ENCODE measurements around the gene DMD. TPM values are rescaled to one million over a fixed set of nuclear protein-coding genes. Genes with fewer than 3 reads are reported as not detected.
"Not testable (repeated sequence)": the region's sequence is repeated elsewhere in the genome, so short reads cannot be mapped to it uniquely, and the experiment has no call there.

Gene DMD
- total and polyA plus RNA-seq, 2 experiments from 2014 or later: 73.5 to 90.7 TPM

DNA sequence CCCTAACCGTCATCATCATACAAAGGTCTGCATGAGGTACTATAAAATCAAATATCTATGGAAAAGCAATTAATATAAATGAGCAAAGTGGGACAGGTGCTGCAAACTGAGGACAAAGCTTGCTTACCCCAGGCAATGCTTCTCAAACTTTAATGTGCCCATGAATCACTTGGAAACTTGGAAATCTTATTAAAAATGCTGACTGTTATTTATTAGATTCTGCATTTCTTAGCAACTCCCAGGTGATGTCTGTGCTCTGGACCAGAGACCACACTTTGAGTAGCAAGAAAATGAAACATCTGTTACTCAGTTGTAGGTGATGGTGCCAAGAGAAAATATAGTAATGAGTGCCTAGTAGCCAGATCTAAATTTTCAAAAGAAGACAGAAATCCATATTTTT, 1249.1 kb downstream of the DMD start:
- no peaks in the 10 kb centered on the region for H3K36me3 ChIP-seq
- H3K27ac ChIP-seq: no peak overlapping the region
- H3K4me3 ChIP-seq: no peak overlapping the region
- no peaks in the 10 kb centered on the region for H3K27me3 ChIP-seq
- TF ChIP-seq, protein P1, sequence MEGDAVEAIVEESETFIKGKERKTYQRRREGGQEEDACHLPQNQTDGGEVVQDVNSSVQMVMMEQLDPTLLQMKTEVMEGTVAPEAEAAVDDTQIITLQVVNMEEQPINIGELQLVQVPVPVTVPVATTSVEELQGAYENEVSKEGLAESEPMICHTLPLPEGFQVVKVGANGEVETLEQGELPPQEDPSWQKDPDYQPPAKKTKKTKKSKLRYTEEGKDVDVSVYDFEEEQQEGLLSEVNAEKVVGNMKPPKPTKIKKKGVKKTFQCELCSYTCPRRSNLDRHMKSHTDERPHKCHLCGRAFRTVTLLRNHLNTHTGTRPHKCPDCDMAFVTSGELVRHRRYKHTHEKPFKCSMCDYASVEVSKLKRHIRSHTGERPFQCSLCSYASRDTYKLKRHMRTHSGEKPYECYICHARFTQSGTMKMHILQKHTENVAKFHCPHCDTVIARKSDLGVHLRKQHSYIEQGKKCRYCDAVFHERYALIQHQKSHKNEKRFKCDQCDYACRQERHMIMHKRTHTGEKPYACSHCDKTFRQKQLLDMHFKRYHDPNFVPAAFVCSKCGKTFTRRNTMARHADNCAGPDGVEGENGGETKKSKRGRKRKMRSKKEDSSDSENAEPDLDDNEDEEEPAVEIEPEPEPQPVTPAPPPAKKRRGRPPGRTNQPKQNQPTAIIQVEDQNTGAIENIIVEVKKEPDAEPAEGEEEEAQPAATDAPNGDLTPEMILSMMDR (IDR thresholded peaks at IDR 0.05; ENCODE audit: low read depth, low read length): no peak
- H3K4me1 ChIP-seq (ENCODE audit: low read depth): no peaks in the 10 kb centered on the region
- DNase-seq (ENCODE audit: low read depth in 1 of 2, low spot score in 1 of 2): no peak
- no peaks in the 10 kb centered on the region for H3K9me3 ChIP-seq (ENCODE audit: low read depth)

DNA sequence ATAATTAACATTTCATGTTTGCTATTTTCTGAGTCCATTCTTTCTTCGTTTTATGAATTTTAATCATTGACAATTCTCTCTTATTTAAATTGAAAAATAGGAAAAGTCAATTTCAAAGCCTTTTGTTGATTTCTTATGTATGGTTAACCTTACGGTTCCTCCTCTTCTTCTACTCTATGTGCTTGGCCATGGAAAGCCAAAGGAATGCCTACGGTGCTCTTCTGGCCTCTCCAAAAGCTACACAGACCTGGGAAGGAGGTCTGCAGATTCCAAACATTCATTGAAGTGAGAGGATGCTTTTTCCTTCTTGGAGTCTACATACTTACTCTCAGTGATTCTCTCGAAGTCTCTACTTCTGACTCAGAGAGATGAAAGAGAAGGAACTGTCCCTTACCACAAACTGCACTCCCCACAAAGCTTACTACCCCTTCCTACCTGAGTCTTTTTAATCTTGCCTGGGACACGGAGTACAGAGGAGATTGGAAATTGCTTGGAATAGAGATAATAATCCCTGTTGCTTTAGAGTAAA, 1276.4 kb downstream of the DMD start:
- no peaks in the 10 kb centered on the region for H3K36me3 ChIP-seq
- no peaks in the 10 kb centered on the region for H3K9me3 ChIP-seq (ENCODE audit: low read depth)
- H3K27me3 ChIP-seq: no peaks in the 10 kb centered on the region
- H3K4me3 ChIP-seq: no peak overlapping the region
- TF ChIP-seq, protein P1 (IDR thresholded peaks at IDR 0.05; ENCODE audit: low read depth, low read length): no peak
- DNase-seq (ENCODE audit: low read depth in 1 of 2, low spot score in 1 of 2): no peak
- no peaks in the 10 kb centered on the region for H3K4me1 ChIP-seq (ENCODE audit: low read depth)
- H3K27ac ChIP-seq: no peak overlapping the region

DNA sequence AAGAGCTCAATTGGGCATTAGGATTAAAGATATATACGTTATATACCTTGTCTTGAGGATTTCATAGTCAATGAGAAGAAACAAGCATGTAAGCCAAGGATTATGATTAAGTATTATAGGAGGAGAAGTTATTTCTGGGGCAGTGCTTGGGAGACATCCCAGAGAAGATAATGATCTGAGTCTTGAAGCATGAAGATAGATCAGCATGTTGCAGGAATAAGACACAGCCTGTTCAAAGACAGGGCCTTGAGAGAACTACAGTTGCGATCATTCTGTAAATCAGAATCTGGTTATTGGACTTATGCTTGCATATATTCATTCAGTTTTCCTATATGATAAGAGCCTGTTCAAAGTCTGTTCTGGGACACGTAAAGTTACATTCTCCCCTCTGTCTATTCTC, 1277.3 kb downstream of the DMD start:
- Histone ChIP-seq H3K9me3 (ENCODE audit: low read depth) (no peaks in the 10 kb centered on the region), H3K27ac (no peak overlapping the region), H3K4me1 (ENCODE audit: low read depth) (no peaks in the 10 kb centered on the region), H3K36me3 (no peaks in the 10 kb centered on the region), H3K4me3 (no peak overlapping the region), H3K27me3 (no peaks in the 10 kb centered on the region)
- TF ChIP-seq, protein P1 (IDR thresholded peaks at IDR 0.05; ENCODE audit: low read depth, low read length): no peak
- no peak for DNase-seq (ENCODE audit: low read depth in 1 of 2, low spot score in 1 of 2)

DNA sequence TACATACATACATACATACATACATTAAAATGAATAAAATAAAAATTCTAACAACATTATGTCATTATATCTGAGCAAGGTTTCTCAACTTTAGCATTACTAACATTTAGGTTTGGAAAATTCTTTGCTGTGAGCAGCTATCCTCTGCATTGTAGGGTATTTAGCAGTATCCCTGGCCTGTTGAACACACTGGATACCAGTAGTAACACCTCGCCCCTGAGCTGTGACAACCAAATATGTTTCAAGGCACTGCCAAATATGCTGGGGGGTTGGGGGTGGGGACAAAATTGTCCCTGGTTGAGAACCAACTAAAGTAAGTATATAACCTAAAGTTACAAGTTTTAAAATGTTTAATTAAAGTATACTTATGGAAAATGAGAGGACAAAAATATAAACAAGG, 1278.6 kb downstream of the DMD start:
- TF ChIP-seq, protein P1 (IDR thresholded peaks at IDR 0.05; ENCODE audit: low read depth, low read length): no peak
- H3K4me1 ChIP-seq (ENCODE audit: low read depth): no peaks in the 10 kb centered on the region
- H3K27me3 ChIP-seq: no peaks in the 10 kb centered on the region
- no peaks in the 10 kb centered on the region for H3K9me3 ChIP-seq (ENCODE audit: low read depth)
- no peak overlapping the region for H3K4me3 ChIP-seq
- no peak for DNase-seq (ENCODE audit: low read depth in 1 of 2, low spot score in 1 of 2)
- no peak overlapping the region for H3K27ac ChIP-seq
- no peaks in the 10 kb centered on the region for H3K36me3 ChIP-seq

DNA sequence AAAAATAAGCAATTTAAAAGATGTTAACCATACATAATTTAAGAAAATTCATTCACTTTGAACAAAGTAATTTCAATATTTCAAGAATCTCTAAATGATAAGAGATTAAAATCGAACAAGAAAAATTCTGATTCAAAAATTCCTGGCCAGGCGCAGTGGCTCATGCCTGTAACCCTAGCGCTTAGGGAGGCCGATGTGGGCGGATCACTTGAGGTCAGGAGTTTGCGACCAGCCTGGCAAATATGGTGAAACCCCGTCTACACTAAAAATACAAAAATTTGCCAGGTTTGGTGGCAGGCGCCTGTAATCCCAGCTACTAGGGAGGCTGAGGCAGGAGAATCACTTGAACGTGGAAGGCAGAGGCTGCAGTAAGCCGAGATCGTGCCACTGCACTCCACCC, 1279.0 kb downstream of the DMD start:
- H3K4me1 ChIP-seq (ENCODE audit: low read depth); DNase-seq (ENCODE audit: low read depth in 1 of 2, low spot score in 1 of 2); H3K27me3 ChIP-seq; H3K9me3 ChIP-seq (ENCODE audit: low read depth); H3K36me3 ChIP-seq; H3K4me3 ChIP-seq; H3K27ac ChIP-seq: not testable (repeated sequence)

DNA sequence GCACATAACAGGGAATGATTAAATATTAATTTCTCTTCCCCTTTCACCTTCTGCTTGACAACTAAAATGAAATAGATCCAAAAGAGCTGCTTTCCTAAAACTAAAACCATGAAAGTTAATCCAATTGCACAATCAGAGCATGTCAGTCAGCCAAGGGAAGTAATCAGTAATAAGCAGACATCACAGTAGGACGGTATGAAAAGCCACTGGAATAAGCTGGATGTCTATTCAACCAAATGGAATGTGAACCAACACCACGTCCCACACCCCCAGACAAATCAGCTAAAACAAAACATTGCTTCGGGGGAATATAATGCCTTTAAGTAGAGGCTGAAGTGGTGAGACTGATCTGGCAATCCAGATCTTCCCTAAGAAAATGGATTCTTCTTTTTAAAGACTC, 1280.1 kb downstream of the DMD start:
- H3K27ac ChIP-seq: no peak overlapping the region
- no peak overlapping the region for H3K4me3 ChIP-seq
- H3K9me3 ChIP-seq (ENCODE audit: low read depth): no peaks in the 10 kb centered on the region
- peak in 1 of 2 donors; percentile 64 for DNase-seq (ENCODE audit: low read depth in 1 of 2, low spot score in 1 of 2)
- TF ChIP-seq, protein P1 (IDR thresholded peaks at IDR 0.05; ENCODE audit: low read depth, low read length): no peak
- no peaks in the 10 kb centered on the region for H3K36me3 ChIP-seq
- no peaks in the 10 kb centered on the region for H3K4me1 ChIP-seq (ENCODE audit: low read depth)
- no peaks in the 10 kb centered on the region for H3K27me3 ChIP-seq

All from cardiac muscle cell (in vitro differentiated cells and primary cell).